Body of pancreas (tissue), 4 donors: Measurements from ENCODE around the gene CSF1R. TPM values are rescaled to one million over a fixed set of nuclear protein-coding genes. Genes with fewer than 3 reads are reported as not detected.

Source experiments
- ATAC-seq: fragments of 150-250 bp; one replicate; pipeline ENCODE4 v1.9.1; 2016
- DNase-seq, 4 donors: peaks; one replicate each; pipeline ENCODE4 v3.0.0-alpha.2; 2019
- H3K27ac ChIP-seq, 4 donors: fragments of 200-600 bp; sonication (generic); 1 replicate in 3 of 4; 2 replicates in 1 of 4; pipeline versions ENCODE4 v1.5.1 to v1.6.1; 2016 to 2019; ENCODE audit warnings: mild to moderate bottlenecking in 1 of 4, mixed read lengths in 1 of 4, moderate library complexity in 1 of 4
- H3K27me3 ChIP-seq, 2 donors: fragments of 200-600 bp; sonication (generic); one replicate each; pipeline ENCODE4 v1.6.0; 2016; ENCODE audit warnings: mild to moderate bottlenecking in 1 of 2
- H3K36me3 ChIP-seq, 2 donors: fragments of 200-600 bp; sonication (generic); replicated peaks in 1 of 2; 2 replicates each; pipeline ENCODE4 v1.5.1; 2016; ENCODE audit warnings: low read depth in 2 of 2; ENCODE audit not compliant: insufficient read depth in 1 of 2
- H3K4me1 ChIP-seq: fragments of 200-600 bp; sonication (generic); one replicate; pipeline ENCODE4 v1.6.0; 2016
- H3K4me3 ChIP-seq, 2 donors: fragments of 200-600 bp; sonication (generic); 1 replicate in 1 of 2; 2 replicates in 1 of 2; pipeline ENCODE4 v1.5.1; 2016 to 2019
- H3K9me3 ChIP-seq, 3 donors: fragments of 200-600 bp; sonication (generic); 1 replicate in 2 of 3; 2 replicates in 1 of 3; pipeline ENCODE4 v1.5.1; 2016
- POLR2A ChIP-seq, 3 donors: fragments of 450-650 bp; IDR thresholded peaks; one replicate each; pipeline ENCODE4 v1.6.1; 2016; ENCODE audit warnings: antibody characterized with exemption in 3 of 3, mild to moderate bottlenecking in 2 of 3
- WGBS, 2 donors: methylation state at CpG; one replicate each; pipeline ENCODE4 v1.1.5; 2017; 5-methylcytosine and 5-hydroxymethylcytosine counted together
- intact Hi-C: fragments of 100-400 bp; cut with DNase I; formaldehyde crosslinking; loops from one replicate; pipeline ENCODE4 v1.15.1; 2023
- total RNA-seq, 2 donors: library from RNA; depleted of rRNA; stranded (reverse); fragments of >200 nt; gene quantifications; one replicate each; pipeline ENCODE4 v1.1.0, GENCODE V29; 2016
- TF ChIP-seq, protein P1 (sequence below), 7 experiments: fragments of 450-650 bp in 4 of 7; fragments of 200-600 bp in 3 of 7; sonication (generic) in 3 of 7; IDR thresholded peaks; one replicate each; pipeline ENCODE4 v1.5.1; 2016 to 2019; ENCODE audit warnings: antibody characterized with exemption in 7 of 7

Gene CSF1R
- total RNA-seq, 2 donors from 2014 or later: 5.3 to 13.5 TPM

DNA sequence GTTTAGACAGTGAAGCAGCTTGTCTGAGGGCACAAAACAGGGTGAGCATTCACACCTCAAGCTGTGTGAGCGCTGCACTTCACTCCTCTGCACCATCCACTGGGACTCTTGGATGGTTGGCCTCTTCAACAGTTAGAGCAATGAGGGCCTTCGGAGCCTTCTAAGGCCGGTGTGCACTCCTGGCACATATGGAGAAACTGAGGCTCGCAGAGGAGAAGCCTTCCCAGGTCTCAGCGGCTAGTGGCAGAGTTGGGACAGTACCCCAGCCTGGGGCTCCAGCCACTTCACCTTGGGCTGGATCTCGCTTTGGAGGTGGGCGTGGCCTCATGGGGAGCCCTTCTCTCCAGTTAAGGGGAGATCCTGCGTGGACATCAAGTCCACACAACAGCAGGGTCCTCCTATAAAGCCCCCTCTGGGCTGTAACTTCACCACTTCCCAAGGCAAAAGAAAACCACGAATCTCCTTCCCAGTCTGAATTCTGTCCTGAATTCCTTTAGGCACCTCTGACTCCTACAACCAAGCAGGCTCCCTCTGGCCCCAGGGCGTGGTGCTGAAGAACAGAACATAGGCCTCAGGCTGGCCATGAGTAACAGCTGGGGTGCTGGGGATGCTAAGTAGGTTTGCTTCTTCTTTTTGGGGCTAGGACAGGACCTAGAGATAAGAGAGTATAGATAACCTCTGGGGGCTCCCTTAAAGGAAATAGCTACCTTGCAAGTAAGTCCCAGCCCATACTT, 30.5 kb upstream of the CSF1R start:
- 83 to 90% methylated on average over 8 to 10 of the region's 10 CpGs for WGBS, 2 donors
- DNase-seq (peak in 1 of 4 donors; percentile 6), ATAC-seq (no peak)
- TF ChIP-seq, protein P1, sequence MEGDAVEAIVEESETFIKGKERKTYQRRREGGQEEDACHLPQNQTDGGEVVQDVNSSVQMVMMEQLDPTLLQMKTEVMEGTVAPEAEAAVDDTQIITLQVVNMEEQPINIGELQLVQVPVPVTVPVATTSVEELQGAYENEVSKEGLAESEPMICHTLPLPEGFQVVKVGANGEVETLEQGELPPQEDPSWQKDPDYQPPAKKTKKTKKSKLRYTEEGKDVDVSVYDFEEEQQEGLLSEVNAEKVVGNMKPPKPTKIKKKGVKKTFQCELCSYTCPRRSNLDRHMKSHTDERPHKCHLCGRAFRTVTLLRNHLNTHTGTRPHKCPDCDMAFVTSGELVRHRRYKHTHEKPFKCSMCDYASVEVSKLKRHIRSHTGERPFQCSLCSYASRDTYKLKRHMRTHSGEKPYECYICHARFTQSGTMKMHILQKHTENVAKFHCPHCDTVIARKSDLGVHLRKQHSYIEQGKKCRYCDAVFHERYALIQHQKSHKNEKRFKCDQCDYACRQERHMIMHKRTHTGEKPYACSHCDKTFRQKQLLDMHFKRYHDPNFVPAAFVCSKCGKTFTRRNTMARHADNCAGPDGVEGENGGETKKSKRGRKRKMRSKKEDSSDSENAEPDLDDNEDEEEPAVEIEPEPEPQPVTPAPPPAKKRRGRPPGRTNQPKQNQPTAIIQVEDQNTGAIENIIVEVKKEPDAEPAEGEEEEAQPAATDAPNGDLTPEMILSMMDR (IDR thresholded peaks at IDR 0.05): no peak
- TF ChIP-seq POLR2A (IDR thresholded peaks at IDR 0.05): no peak
- Histone ChIP-seq H3K4me3 (no peak overlapping the region), H3K9me3 (no peaks in the 10 kb centered on the region), H3K4me1 (no peaks in the 10 kb centered on the region), H3K36me3 (no peaks in the 10 kb centered on the region), H3K27ac (no peak overlapping the region), H3K27me3 (no peaks in the 10 kb centered on the region)
- intact Hi-C loops: no loop called here

DNA sequence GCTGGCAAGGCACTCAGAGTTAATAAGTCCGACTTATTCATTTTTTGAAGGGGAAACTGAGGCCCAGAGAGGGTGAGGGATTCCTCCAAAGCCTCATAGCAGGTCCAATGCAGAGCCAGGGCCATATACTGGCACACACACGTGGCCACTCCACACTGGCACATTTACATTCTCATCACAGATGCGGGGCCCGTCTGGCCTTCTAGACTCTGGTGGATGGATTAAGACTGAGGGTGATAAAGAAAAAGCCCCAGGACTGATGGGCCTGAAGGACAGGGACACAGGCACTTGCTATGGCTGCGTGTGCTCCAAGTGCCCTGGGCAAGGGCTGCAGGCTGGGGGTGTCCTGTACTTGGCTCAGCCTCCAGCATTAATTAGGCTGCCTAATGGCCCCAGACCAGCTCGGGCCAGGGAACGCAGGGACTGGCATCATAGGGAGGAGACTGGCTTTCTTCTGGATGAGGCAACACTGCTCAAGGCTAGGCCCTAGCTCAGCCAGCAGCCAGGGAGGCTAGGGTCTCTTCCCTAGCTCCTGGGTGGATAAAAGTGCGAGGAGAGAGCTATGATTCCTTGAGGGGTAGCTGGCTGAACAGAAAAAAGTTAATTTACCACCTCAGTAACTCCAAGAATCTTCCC, 28.5 kb upstream of the CSF1R start:
- no peaks in the 10 kb centered on the region for H3K9me3 ChIP-seq
- WGBS, 2 donors: 79 to 83% methylated on average over 6 to 8 of the region's 8 CpGs
- no peaks in the 10 kb centered on the region for H3K4me1 ChIP-seq
- no peak overlapping the region for H3K4me3 ChIP-seq
- DNase-seq: no peak
- intact Hi-C loops: no loop called here
- H3K27me3 ChIP-seq: no peaks in the 10 kb centered on the region
- ATAC-seq: no peak
- H3K36me3 ChIP-seq: no peaks in the 10 kb centered on the region
- no peak overlapping the region for H3K27ac ChIP-seq
- TF ChIP-seq POLR2A (IDR thresholded peaks at IDR 0.05): no peak
- TF ChIP-seq, protein P1 (IDR thresholded peaks at IDR 0.05): no peak

DNA sequence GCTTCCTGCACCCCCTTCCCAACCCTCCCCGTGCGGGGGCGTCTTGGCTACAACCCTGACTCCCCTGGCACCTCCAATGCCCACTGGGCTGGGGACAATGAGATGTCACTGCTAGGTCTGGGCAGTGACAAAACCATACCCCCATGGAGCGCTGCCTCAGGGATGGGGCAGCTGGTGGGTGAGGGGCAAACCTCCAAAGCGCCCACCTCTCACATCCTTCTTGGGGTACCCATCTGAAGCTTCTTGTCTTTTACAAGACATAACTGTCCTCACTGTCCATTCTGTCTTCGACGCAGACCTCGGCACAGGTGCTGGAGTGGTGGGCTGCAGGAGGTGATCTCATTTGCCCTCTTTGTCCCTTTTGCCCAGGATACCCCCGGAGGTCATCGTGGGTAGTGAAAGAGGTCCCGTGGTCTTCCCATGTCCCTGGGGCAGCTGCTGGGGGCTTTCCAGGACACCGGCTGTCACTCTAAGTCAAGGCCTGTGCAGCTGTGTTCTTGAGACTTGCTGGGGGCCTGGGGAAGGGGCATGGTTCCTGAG, 27.8 kb upstream of the CSF1R start:
- Histone ChIP-seq H3K4me1 (no peaks in the 10 kb centered on the region), H3K9me3 (no peaks in the 10 kb centered on the region), H3K27me3 (no peaks in the 10 kb centered on the region), H3K27ac (no peak overlapping the region), H3K36me3 (no peaks in the 10 kb centered on the region), H3K4me3 (no peak overlapping the region)
- 79 to 89% methylated on average over 11 to 12 of the region's 12 CpGs for WGBS, 2 donors
- ATAC-seq (no peak), DNase-seq (peak in 1 of 4 donors; percentile 3)
- TF ChIP-seq, protein P1 (IDR thresholded peaks at IDR 0.05): no peak
- TF ChIP-seq POLR2A (IDR thresholded peaks at IDR 0.05): no peak
- intact Hi-C loops: no loop called here

DNA sequence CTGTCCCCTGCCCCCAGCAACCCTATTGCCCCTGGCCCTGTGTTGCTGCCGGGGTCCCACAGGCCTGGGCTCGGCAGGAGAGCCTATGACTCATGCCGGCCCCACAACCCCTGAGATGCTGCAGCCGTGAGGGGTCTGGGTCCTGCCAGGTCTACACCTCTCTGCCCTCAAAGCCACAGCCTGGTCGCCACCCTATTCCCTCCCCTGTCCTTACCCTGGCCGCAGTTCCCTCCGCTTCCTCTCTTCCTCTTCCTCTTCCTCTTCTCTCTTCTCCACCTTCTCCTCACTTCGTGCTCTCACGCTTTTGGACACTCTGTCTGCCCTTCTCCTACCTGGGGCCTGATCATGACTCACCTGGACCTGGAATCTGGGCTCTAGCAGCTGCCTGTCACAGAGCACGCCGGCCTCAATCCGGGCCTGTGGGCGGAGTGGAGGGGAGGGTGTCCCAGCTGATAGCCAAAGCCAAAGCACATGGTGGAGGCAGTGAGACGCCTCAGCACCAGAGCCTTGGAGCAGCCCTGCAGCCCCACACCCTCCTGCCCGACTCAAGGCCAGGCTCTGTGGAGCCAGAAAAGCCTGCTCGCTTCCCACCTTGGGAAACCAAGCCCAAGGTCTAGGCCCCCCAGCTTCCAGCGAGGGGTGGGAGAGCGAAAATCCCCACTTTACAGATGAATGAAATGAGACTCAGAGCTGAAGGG, 26.8 kb upstream of the CSF1R start:
- peak overlapping the region in 1 of 4 donors; percentile 13 for H3K27ac ChIP-seq
- DNase-seq (no peak), ATAC-seq (no peak)
- TF ChIP-seq POLR2A (IDR thresholded peaks at IDR 0.05): no peak
- TF ChIP-seq, protein P1 (IDR thresholded peaks at IDR 0.05): no peak
- H3K4me1 ChIP-seq: no peaks in the 10 kb centered on the region
- no peaks in the 10 kb centered on the region for H3K27me3 ChIP-seq
- H3K36me3 ChIP-seq: no peaks in the 10 kb centered on the region
- no peaks in the 10 kb centered on the region for H3K9me3 ChIP-seq
- WGBS, 2 donors: 54 to 57% methylated on average over 16 to 18 of the region's 18 CpGs
- intact Hi-C loops: no loop called here
- no peak overlapping the region for H3K4me3 ChIP-seq
